H1 (cell line): ENCODE measurements around the gene CHRDL2. TPM values are rescaled to one million over a fixed set of nuclear protein-coding genes. Genes with fewer than 3 reads are reported as not detected.

Experiments
- E2F6 ChIP-seq: IDR thresholded peaks from 2 replicates; pipeline ENCODE4 v1.6.1; 2012; ENCODE audit warnings: inconsistent platforms
- EZH2 ChIP-seq: fragments of 200-600 bp; sonication (generic); IDR thresholded peaks from 2 replicates; pipeline ENCODE4 v1.7.1; 2012; ENCODE audit warnings: low read depth, mild to moderate bottlenecking, moderate library complexity, low read length, inconsistent platforms; ENCODE audit not compliant: severe bottlenecking
- polyA plus RNA-seq, 7 experiments: library from polyadenylated mRNA; depleted of rRNA in 3 of 7; stranded (reverse) in 5 of 7; unstranded in 2 of 7; fragments of >200 nt in 5 of 7; fragments of 200-250 nt in 2 of 7; gene quantifications; 1 replicate in 5 of 7; 2 replicates in 1 of 7; 4 replicates in 1 of 7; pipeline versions ENCODE4 v1.2.1 to v1.2.3, GENCODE V29; 2011 to 2013; ENCODE audit warnings: missing spikeins in 2 of 7, mixed read lengths in 2 of 7
- total RNA-seq: library from RNA; stranded (reverse); fragmentation: NEBNext Ultra II Directional; extraction: Animal tissue kit (Norgen Biotek cat#: 25700); gene quantifications from 2 replicates; pipeline ENCODE4 v1.2.1, GENCODE V29; 2021

CHRDL2 gene
- total and polyA plus RNA-seq, 2 of the 8 experiments (the other 6 are each of a cell fraction or from before 2014, with no cell fraction given) = 0.26 to 0.48 TPM

- no peak for TF ChIP-seq E2F6
- TF ChIP-seq EZH2 = no peak
- TF ChIP-seq, all 59 proteins: peak for 0
These were observed 61.7 kb downstream of the CHRDL2 start (continued) for GRCh38 chr11:74669211-74670160.
